ENCODE data around the gene EXOSC5. TPM values are rescaled to one million over a fixed set of nuclear protein-coding genes. Genes with fewer than 3 reads are reported as not detected.

EXOSC5 gene
- total RNA-seq, 1 experiment from 2014 or later = 43.1 TPM

DNA sequence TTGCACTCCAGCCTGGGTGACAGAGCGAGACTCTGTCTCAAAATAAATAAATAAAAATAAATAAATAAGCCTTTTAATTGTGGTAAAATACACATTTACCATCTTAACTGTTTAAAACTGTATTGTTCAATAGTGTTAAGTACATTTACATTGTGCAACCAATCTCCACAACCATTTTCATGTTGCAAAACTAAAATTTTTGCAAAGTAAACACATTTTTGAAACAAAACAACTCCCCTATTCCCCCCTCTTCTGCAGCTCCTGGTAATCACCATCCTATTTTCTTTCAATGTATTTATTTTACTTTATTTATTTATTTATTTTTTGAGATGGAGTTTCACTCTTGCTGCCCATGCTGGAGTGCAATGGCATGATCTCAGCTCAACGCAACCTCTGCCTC, 27.4 kb downstream of the EXOSC5 start:
- TF ChIP-seq EZH2 (IDR thresholded peaks at IDR 0.05; ENCODE audit: borderline replicate concordance, low read depth, low read length, poor library complexity, severe bottlenecking) (no peak), CTCF (conservative IDR thresholded peaks at IDR 0.05; ENCODE audit: low read depth, low read length) (no peak)
- peaks cover 10% of the 10 kb centered on the region for H3K4me1 ChIP-seq (ENCODE audit: insufficient read depth, low read length, poor library complexity, severe bottlenecking)
- CTCF ChIA-PET = interaction anchor here (0.7 kb wide), 1 partner anchor 395 kb away, joined by 7 read pairs; no protein-coding TSS in a partner anchor
- no peaks in the 10 kb centered on the region for H3K36me3 ChIP-seq (ENCODE audit: insufficient read depth, low read length, poor library complexity, severe bottlenecking)
- no peaks in the 10 kb centered on the region for H3K27me3 ChIP-seq (replicated peaks; ENCODE audit: insufficient read depth, low read depth, low read length, poor library complexity)
- POLR2A ChIA-PET (ENCODE audit: low non-redundant PET) = no interaction called here
- intact Hi-C loops (cut with micrococcal nuclease; ENCODE audit: unreplicated experiment) = no loop called here
- H3K27ac ChIP-seq (ENCODE audit: low read depth, low read length, poor library complexity, severe bottlenecking) = no peak overlapping the region
- BruUV-seq (replicated peaks) = no TSS peak
- no peak overlapping the region for H3K4me3 ChIP-seq (ENCODE audit: low read depth, low read length, poor library complexity, severe bottlenecking)
- H3K9me3 ChIP-seq (ENCODE audit: low read depth, low read length, poor library complexity, severe bottlenecking) = no peaks in the 10 kb centered on the region
- DNase-seq (ENCODE audit: low spot score) = no peak

GRCh38 chr19:41367848-41368301, 29.3 kb downstream of the EXOSC5 start:
- intact Hi-C loops (cut with micrococcal nuclease; ENCODE audit: unreplicated experiment) = no loop called here
- DNase-seq (ENCODE audit: low spot score) = no peak
- ChIA-PET CTCF (no interaction called here), POLR2A (ENCODE audit: low non-redundant PET) (no interaction called here)
- H3K9me3 ChIP-seq (ENCODE audit: low read depth, low read length, poor library complexity, severe bottlenecking) = no peaks in the 10 kb centered on the region
- peaks cover 6% of the 10 kb centered on the region for H3K4me1 ChIP-seq (ENCODE audit: insufficient read depth, low read length, poor library complexity, severe bottlenecking)
- no TSS peak for BruUV-seq (replicated peaks)
- H3K4me3 ChIP-seq (ENCODE audit: low read depth, low read length, poor library complexity, severe bottlenecking) = no peak overlapping the region
- no peaks in the 10 kb centered on the region for H3K27me3 ChIP-seq (replicated peaks; ENCODE audit: insufficient read depth, low read depth, low read length, poor library complexity)
- TF ChIP-seq CTCF (conservative IDR thresholded peaks at IDR 0.05; ENCODE audit: low read depth, low read length) (no peak), EZH2 (IDR thresholded peaks at IDR 0.05; ENCODE audit: borderline replicate concordance, low read depth, low read length, poor library complexity, severe bottlenecking) (no peak)
- no peak overlapping the region for H3K27ac ChIP-seq (ENCODE audit: low read depth, low read length, poor library complexity, severe bottlenecking)
- H3K36me3 ChIP-seq (ENCODE audit: insufficient read depth, low read length, poor library complexity, severe bottlenecking) = no peaks in the 10 kb centered on the region

- DNase-seq (ENCODE audit: low spot score) = no peak
- no peak overlapping the region for H3K4me3 ChIP-seq (ENCODE audit: low read depth, low read length, poor library complexity, severe bottlenecking)
- CTCF ChIA-PET = no interaction called here
- no peaks in the 10 kb centered on the region for H3K36me3 ChIP-seq (ENCODE audit: insufficient read depth, low read length, poor library complexity, severe bottlenecking)
- H3K27ac ChIP-seq (ENCODE audit: low read depth, low read length, poor library complexity, severe bottlenecking) = no peak overlapping the region
- no TSS peak for BruUV-seq (replicated peaks)
- H3K9me3 ChIP-seq (ENCODE audit: low read depth, low read length, poor library complexity, severe bottlenecking) = no peaks in the 10 kb centered on the region
- intact Hi-C loops (cut with micrococcal nuclease; ENCODE audit: unreplicated experiment) = no loop called here
- TF ChIP-seq EZH2 (IDR thresholded peaks at IDR 0.05; ENCODE audit: borderline replicate concordance, low read depth, low read length, poor library complexity, severe bottlenecking) (no peak), CTCF (conservative IDR thresholded peaks at IDR 0.05; ENCODE audit: low read depth, low read length) (peak; percentile 31; the same call in 1 of the 2 replicates)
- POLR2A ChIA-PET (ENCODE audit: low non-redundant PET) = no interaction called here
- peaks cover 6% of the 10 kb centered on the region for H3K4me1 ChIP-seq (ENCODE audit: insufficient read depth, low read length, poor library complexity, severe bottlenecking)
- no peaks in the 10 kb centered on the region for H3K27me3 ChIP-seq (replicated peaks; ENCODE audit: insufficient read depth, low read depth, low read length, poor library complexity)
Observed at GRCh38 chr19:41366089-41366488, 31.1 kb downstream of the EXOSC5 start.
